AML-193 (cell line): ENCODE results near the gene MICAL2.

Experiments used
- DNase-seq, 2 experiments: peaks; one replicate each; lab custom pipeline; 2025; lab: John Stamatoyannopoulos, UW

MICAL2 gene

GRCh38 chr11:12271241-12271640 is 160.9 kb downstream of the MICAL2 start:
- DNase-seq, result no peak

GRCh38 chr11:12271826-12272366 is 161.5 kb downstream of the MICAL2 start:
- no peak for DNase-seq

- DNase-seq, result no peak
Measured at GRCh38 chr11:12272821-12273617, 162.6 kb downstream of the MICAL2 start.

GRCh38 chr11:12273618-12273995 is 163.2 kb downstream of the MICAL2 start:
- no peak for DNase-seq

- DNase-seq, result no peak
Measured at GRCh38 chr11:12274056-12274455, 163.7 kb downstream of the MICAL2 start.

GRCh38 chr11:12274558-12275197 is 164.3 kb downstream of the MICAL2 start:
- DNase-seq, result no peak

GRCh38 chr11:12275818-12276217 is 165.4 kb downstream of the MICAL2 start:
- no peak for DNase-seq

GRCh38 chr11:12276356-12276755 is 166.0 kb downstream of the MICAL2 start:
- DNase-seq, result no peak

GRCh38 chr11:12276831-12277475 is 166.6 kb downstream of the MICAL2 start:
- DNase-seq, result no peak

GRCh38 chr11:12278766-12279671 is 168.6 kb downstream of the MICAL2 start:
- DNase-seq, result no peak

GRCh38 chr11:12279672-12280108 is 169.3 kb downstream of the MICAL2 start:
- DNase-seq, result no peak

- DNase-seq, result no peak
Measured at GRCh38 chr11:12280199-12280837, 169.9 kb downstream of the MICAL2 start.

GRCh38 chr11:12280838-12281565 is 170.6 kb downstream of the MICAL2 start:
- no peak for DNase-seq

- peak; percentile 47 to 59 for DNase-seq
Measured at GRCh38 chr11:12281571-12282478, 171.4 kb downstream of the MICAL2 start.

GRCh38 chr11:12282676-12283075 is 172.3 kb downstream of the MICAL2 start:
- no peak for DNase-seq

GRCh38 chr11:12284316-12285050 is 174.1 kb downstream of the MICAL2 start:
- no peak for DNase-seq

- DNase-seq, result no peak
Measured at GRCh38 chr11:12285106-12285505, 174.7 kb downstream of the MICAL2 start.

GRCh38 chr11:12285811-12286222 is 175.4 kb downstream of the MICAL2 start:
- no peak for DNase-seq

- no peak for DNase-seq
Measured at GRCh38 chr11:12286606-12287005, 176.2 kb downstream of the MICAL2 start.
